K562 (cell line): ENCODE measurements around the gene GRB2. TPM values are rescaled to one million over a fixed set of nuclear protein-coding genes. Genes with fewer than 3 reads are reported as not detected.
A peak's percentile ranks its signal among the peaks of the same experiment; 100 is the strongest.

Experiments used
- CBFA2T3 ChIP-seq: fragments of 450-650 bp; IDR thresholded peaks from 2 replicates; pipeline ENCODE4 v1.6.1; 2017
- polyA plus RNA-seq, 8 experiments: library from polyadenylated mRNA; depleted of rRNA in 4 of 8; stranded (reverse) in 5 of 8; unstranded in 3 of 8; fragments of >200 nt; fragmentation: Nextera tagmentation in 2 of 8; fragmentation: Illumina TruSeq in 1 of 8; extraction: Ambion mirVana in 2 of 8; extraction: Trizol in 1 of 8; gene quantifications; 2 replicates each; pipeline versions ENCODE4 v1.2.1 to v1.2.3, GENCODE V29; 2011 to 2014; ENCODE audit warnings: inconsistent platforms in 1 of 8, missing spikeins in 1 of 8
- total RNA-seq, 7 experiments: library from RNA; depleted of rRNA in 6 of 7; stranded (reverse); fragments of >200 nt in 6 of 7; fragmentation: Illumina TruSeq in 2 of 7; extraction: Trizol in 2 of 7; gene quantifications; 2 replicates each; pipeline versions ENCODE4 v1.2.1 to v1.2.3, GENCODE V29; 2011 to 2021; ENCODE audit warnings: low replicate concordance in 1 of 7
- TF ChIP-seq, protein P1 (sequence below), 2 experiments: IDR thresholded peaks in 1 of 2; conservative IDR thresholded peaks in 1 of 2; 2 replicates each; pipeline ENCODE4 v1.6.1; 2016; ENCODE audit warnings: low read depth in 2 of 2, mild to moderate bottlenecking in 1 of 2, missing compliant biosample characterization in 1 of 2, missing genetic modification characterization in 1 of 2, moderate library complexity in 1 of 2
- TF ChIP-seq, protein P2 (sequence below): fragments of 450-650 bp; formaldehyde crosslinking; IDR thresholded peaks from 2 replicates; pipeline ENCODE4 v1.4.0; 2020; ENCODE audit warnings: mild to moderate bottlenecking, mixed read lengths

The GRB2 gene
- total and polyA plus RNA-seq, 9 of the 15 experiments (the other 6 are each of a cell fraction or from before 2014, with no cell fraction given): 57.2 to 136 (median 84.8) TPM

DNA sequence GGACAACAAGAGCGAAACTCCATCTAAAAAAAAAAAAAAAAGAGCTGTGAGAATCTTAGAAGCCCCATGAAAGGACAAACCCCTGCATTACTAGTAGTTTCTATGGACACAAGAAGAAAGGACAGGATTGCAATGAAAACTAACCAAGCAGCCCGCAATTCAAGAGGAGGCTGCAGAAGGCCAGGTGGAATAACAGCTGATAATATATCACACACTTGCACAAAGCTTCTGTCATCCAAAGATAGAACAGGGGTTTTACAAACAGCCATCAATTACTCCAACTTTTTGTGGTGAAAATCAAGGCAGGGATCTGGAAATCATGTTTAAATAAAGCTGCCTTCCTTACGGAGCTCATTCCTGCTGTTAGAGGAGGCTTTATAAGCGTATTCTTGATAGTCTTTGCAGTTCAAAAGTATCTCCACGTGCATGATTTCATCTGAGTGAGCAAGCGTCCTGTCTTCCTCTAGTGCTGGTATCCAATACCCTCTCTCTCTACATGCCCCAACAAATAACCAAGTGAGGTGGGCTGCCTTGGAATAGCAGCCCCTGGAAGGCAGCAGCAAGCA is 27.8 kb upstream of the GRB2 start (continued):
- TF ChIP-seq, protein P1, sequence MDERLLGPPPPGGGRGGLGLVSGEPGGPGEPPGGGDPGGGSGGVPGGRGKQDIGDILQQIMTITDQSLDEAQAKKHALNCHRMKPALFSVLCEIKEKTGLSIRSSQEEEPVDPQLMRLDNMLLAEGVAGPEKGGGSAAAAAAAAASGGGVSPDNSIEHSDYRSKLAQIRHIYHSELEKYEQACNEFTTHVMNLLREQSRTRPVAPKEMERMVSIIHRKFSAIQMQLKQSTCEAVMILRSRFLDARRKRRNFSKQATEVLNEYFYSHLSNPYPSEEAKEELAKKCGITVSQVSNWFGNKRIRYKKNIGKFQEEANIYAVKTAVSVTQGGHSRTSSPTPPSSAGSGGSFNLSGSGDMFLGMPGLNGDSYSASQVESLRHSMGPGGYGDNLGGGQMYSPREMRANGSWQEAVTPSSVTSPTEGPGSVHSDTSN (CRISPR knock-in tag; IDR thresholded peaks at IDR 0.05; ENCODE audit: low read depth): no peak
- TF ChIP-seq, protein P1 (tag; conservative IDR thresholded peaks at IDR 0.05; ENCODE audit: low read depth): peak; percentile 26; the same call in 1 of the 2 replicates
- TF ChIP-seq CBFA2T3: peak; percentile 91
- TF ChIP-seq, protein P2, sequence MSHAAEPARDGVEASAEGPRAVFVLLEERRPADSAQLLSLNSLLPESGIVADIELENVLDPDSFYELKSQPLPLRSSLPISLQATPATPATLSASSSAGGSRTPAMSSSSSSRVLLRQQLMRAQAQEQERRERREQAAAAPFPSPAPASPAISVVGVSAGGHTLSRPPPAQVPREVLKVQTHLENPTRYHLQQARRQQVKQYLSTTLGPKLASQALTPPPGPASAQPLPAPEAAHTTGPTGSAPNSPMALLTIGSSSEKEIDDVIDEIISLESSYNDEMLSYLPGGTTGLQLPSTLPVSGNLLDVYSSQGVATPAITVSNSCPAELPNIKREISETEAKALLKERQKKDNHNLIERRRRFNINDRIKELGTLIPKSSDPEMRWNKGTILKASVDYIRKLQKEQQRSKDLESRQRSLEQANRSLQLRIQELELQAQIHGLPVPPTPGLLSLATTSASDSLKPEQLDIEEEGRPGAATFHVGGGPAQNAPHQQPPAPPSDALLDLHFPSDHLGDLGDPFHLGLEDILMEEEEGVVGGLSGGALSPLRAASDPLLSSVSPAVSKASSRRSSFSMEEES (CRISPR knock-in tag): no peak
